Spinal cord (tissue), 10 donors: ENCODE results near the gene NAXE. TPM values are rescaled to one million over a fixed set of nuclear protein-coding genes. Genes with fewer than 3 reads are reported as not detected.
A peak's percentile ranks its signal among the peaks of the same experiment; 100 is the strongest.

Source experiments
- DNase-seq, 6 donors: peaks; one replicate each; pipeline versions ENCODE4 v3.0.0 to v3.0.0-alpha.2; 2013 to 2015; ENCODE audit warnings: low spot score in 6 of 6, low read depth in 4 of 6
- H3K27ac ChIP-seq: one replicate; pipeline ENCODE4 v1.5.1; 2013; ENCODE audit warnings: low read depth, low read length, control low read depth
- H3K27me3 ChIP-seq: one replicate; pipeline ENCODE4 v1.6.1; 2013; ENCODE audit warnings: low read length; ENCODE audit not compliant: control insufficient read depth, insufficient read depth
- H3K36me3 ChIP-seq: one replicate; pipeline ENCODE4 v1.6.1; 2013; ENCODE audit warnings: low read length; ENCODE audit not compliant: control insufficient read depth, insufficient read depth
- H3K4me1 ChIP-seq: one replicate; pipeline ENCODE4 v1.6.1; 2013; ENCODE audit warnings: low read length; ENCODE audit not compliant: control insufficient read depth, insufficient read depth
- H3K4me3 ChIP-seq: one replicate; pipeline ENCODE4 v1.5.1; 2013; ENCODE audit warnings: low read depth, low read length, control low read depth
- H3K9me3 ChIP-seq: one replicate; pipeline ENCODE4 v1.6.1; 2013; ENCODE audit warnings: low read length; ENCODE audit not compliant: control insufficient read depth, insufficient read depth
- WGBS: methylation state at CpG from one replicate; pipeline ENCODE4 v1.1.5; 2013; ENCODE audit warnings: missing lambda C conversion rate; ENCODE audit not compliant: insufficient coverage; 5-methylcytosine and 5-hydroxymethylcytosine counted together
- polyA plus RNA-seq, 2 donors: library from polyadenylated mRNA; unstranded; fragments of 120-200 nt; gene quantifications; one replicate each; pipeline ENCODE4 v1.2.1, GENCODE V29; 2013; ENCODE audit not compliant: insufficient read length in 2 of 2
- total RNA-seq, 2 donors: library from RNA; depleted of rRNA in 1 of 2; stranded (reverse); fragments of 120-200 nt in 1 of 2; fragments of >200 nt in 1 of 2; gene quantifications; one replicate each; pipeline versions ENCODE4 v1.2.3 to v1.2.4, GENCODE V29; 2013 to 2014
- donor health status: healthy.

Gene NAXE
- total and polyA plus RNA-seq, 4 donors: 53.5 to 113 (median 107) TPM

DNA sequence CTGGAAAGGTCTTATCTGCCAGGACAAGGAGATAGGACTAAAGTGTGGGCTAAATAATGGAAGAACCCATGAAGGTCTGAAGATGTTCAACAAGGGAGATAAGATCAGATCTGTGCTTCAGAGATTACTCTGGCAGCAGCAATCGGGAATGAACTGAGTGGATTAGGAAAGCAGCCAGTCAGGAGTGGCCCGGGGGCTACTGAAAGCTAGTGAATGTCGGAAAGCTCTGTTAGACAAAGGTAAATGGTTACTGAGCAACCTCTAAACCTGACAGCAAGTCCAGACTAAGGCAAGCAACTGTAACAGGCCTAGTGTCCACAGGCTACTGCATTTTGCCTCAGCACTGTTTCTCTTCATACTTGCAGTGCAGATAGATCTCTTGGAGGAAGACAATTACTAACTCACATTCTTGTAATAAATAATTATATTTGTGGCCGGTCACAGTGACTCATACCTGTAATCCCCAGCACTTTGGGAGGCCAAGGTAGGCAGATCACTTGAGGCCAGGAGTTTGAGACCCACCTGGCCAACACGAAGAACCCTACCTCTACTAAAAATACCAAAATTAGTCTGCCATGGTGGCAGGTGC is 31.7 kb upstream of the NAXE start:
- Histone ChIP-seq H3K9me3 (no peaks in the 10 kb centered on the region), H3K4me3 (no peak overlapping the region), H3K27me3 (no peaks in the 10 kb centered on the region), H3K4me1 (no peaks in the 10 kb centered on the region), H3K27ac (no peak overlapping the region), H3K36me3 (peaks cover 13% of the 10 kb centered on the region)
- no peak for DNase-seq
- WGBS: 68% methylated on average over 2 of the region's 5 CpGs

DNA sequence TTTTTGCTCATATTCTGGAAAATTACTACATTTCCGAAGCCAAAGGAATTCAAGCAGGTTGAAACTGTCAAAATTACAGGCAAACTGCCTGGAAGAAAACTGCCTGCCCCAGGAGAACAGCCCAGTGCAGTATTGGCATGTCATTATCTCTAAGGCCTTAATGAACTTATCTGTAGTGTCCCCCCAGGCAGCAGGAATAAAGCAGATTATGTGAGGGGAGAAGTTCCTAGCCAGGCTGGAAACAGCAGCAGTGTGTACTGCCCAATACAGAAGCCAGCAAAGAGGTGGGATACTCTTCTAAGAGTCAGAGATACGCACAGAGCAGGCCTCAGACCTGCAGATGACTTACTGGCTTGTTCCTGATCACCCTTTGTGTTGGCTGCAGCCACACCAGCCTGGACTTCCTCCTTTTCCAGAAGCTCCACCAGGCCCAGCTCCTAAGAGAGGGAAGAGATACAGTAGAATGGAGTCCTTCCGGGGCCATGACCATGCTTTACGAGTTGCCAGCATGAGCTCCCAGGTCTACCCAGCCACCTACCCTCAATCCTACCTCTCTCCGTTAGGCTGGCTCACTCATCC is 30.9 kb upstream of the NAXE start:
- Histone ChIP-seq H3K4me1 (no peaks in the 10 kb centered on the region), H3K36me3 (peaks cover 13% of the 10 kb centered on the region), H3K4me3 (no peak overlapping the region), H3K27me3 (no peaks in the 10 kb centered on the region), H3K9me3 (no peaks in the 10 kb centered on the region), H3K27ac (no peak overlapping the region)
- DNase-seq: peak in 1 of 6 donors; percentile 39
- WGBS: 68% methylated on average over 4 of the region's 5 CpGs

DNA sequence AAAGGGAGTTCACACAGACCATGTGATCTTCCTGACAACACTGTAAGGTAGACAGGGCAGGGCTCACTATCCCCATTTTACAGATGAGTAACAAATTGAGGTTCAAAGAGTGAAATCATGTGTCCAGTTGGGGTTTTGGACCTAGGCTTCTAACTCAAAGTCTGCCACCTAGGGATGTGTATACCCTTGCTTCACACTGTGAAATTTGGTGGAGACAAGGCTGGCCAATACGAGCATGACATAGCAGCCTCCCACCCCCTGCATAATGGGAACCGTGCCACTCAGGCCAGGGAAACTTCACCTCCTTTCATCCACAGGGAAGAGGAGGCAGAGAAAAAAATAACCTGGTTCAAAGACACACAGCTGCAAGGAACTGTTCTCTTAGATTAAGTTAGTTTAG is 26.1 kb upstream of the NAXE start:
- no CpG with 5 or more reads among the region's 2 CpGs for WGBS
- no peak for DNase-seq

DNA sequence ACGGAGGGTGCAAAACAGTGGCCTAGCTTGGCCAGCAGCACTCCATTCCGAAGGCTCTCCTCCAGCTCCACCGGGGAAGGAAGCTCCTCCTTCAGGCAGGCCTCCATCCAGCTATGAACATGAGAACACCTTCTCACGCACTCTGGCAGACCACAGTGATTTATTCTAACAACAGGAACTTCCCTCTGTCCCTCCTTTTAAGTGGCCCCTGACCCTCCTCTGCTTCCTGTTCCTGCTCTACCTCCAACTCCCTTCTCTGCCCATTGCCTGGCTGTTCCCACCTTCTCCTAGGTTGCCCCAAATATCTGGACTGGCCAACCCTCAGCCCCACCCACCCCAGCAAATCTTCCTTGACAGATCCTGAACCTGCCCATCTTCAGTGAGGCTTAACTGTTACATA is 25.1 kb upstream of the NAXE start:
- WGBS: 92% methylated on average over 4 of the region's 4 CpGs

More for the DNA sequence above, 26.1 kb upstream of the NAXE start:
- Histone ChIP-seq H3K36me3 (peaks cover 10% of the 10 kb centered on the region), H3K4me3 (no peak overlapping the region), H3K27ac (no peak overlapping the region), H3K4me1 (no peaks in the 10 kb centered on the region), H3K9me3 (no peaks in the 10 kb centered on the region), H3K27me3 (no peaks in the 10 kb centered on the region)

DNA sequence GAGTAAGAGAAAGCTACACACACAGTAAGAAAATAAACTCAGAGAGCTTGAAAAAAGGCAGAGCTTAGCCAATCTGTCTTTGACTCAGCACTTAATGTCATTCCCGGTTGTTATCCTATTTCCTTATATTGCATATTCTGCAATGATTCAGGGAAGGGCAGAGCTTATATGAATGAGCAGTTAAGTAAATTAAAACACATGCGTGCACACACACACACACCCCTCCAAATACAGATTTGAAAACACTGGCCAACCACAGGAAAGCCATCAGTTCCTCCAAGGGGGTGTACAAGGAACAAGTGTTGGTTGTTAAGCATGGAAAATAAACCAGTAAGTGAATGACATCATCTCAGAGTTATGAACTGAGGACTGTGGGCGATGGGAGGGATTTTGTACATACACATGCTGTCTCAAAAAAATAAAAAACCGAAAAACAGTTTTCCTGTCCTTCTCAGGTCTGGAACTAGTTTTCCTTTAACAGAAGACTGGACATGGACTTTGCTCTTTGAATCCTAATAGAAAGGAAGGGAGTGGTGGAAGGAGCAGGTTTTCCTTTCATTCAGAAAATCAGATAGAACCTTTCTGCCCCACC is 20.2 kb upstream of the NAXE start:
- H3K9me3 ChIP-seq: no peaks in the 10 kb centered on the region
- no peaks in the 10 kb centered on the region for H3K36me3 ChIP-seq
- WGBS: no CpG with 5 or more reads among the region's 4 CpGs
- no peaks in the 10 kb centered on the region for H3K27me3 ChIP-seq
- peak overlapping the region; percentile 40 for H3K27ac ChIP-seq
- H3K4me3 ChIP-seq: peak overlapping the region; percentile 61
- DNase-seq: peak in 1 of 6 donors; percentile 13
- H3K4me1 ChIP-seq: peaks cover 11% of the 10 kb centered on the region

More for the DNA sequence above, 25.1 kb upstream of the NAXE start:
- H3K9me3 ChIP-seq: no peaks in the 10 kb centered on the region
- peaks cover 6% of the 10 kb centered on the region for H3K36me3 ChIP-seq
- H3K27me3 ChIP-seq: no peaks in the 10 kb centered on the region
- H3K4me3 ChIP-seq: no peak overlapping the region
- no peak for DNase-seq
- H3K4me1 ChIP-seq: no peaks in the 10 kb centered on the region
- H3K27ac ChIP-seq: no peak overlapping the region

DNA sequence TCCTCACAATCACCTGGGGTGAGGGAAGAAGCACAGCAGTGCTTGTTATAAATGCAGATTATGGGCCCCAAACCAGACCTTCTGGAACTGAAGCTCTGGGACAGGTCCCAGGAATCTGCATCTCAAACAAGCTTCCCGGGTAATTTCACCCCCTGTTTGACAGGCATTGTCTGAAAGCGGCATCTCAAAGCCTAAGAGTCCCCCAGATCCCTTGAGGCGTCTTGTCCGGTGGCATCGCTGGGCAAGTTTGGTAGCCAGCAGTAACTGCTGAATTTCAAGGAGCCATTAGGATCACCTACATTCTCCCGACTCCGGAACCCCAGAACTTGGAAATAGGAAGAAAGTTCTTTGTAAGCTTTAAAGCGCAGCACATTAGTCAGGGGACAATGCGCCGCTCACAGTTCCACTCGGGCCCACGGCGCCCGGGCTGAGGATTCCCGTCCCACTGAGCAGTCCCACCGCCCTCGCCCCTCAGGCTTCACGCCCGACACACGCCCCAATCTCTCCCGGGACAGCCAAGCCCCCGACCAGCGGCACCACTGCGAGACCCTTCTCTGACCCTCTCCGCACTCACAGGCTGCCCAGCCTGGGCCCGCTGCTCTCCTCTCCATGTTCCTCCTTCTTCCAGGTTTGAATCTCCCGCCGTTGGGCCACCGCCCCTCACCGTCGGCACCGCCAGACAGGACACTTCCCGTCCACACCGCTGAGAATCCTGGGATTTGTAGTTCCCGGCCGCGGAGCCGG is 19.5 kb upstream of the NAXE start, which contains the start of gene IQGAP3:
TSS of gene IQGAP3 (minus strand) at position 647 of the 744 bp plus-strand sequence. CDS start at position 611, 36 bp downstream.
- Histone ChIP-seq H3K36me3 (no peaks in the 10 kb centered on the region), H3K27me3 (no peaks in the 10 kb centered on the region), H3K9me3 (no peaks in the 10 kb centered on the region), H3K4me1 (peaks cover 11% of the 10 kb centered on the region), H3K4me3 (peak within 1 kb of the TSS; percentile 61), H3K27ac (peak within 1 kb of the TSS; percentile 40)
- WGBS: under 1% methylated on average over 35 of the region's 38 CpGs
- DNase-seq: peak in 5 of 6 donors; percentile 72 to 96 (median 74)

DNA sequence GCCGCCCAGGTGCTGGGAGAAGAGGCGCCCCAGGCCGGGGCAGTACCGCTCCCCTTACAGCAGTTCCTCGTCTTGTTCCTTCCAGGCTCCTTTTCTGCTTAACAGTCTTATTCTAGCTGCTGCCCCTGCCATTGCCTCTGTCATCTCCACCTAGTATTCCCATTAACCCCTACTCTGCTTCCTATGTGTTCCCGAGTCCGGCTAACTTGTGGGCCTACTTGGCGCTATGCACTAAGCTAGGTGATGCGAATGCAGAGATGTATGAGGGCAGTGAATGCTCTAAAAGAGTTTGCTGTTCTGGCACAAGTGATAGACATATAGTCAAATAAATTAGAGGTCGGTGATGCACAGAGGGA is 18.9 kb upstream of the NAXE start:
- no peak for DNase-seq
- WGBS: 42% methylated on average over 9 of the region's 10 CpGs
- Histone ChIP-seq H3K9me3 (no peaks in the 10 kb centered on the region), H3K27me3 (no peaks in the 10 kb centered on the region), H3K36me3 (no peaks in the 10 kb centered on the region), H3K4me1 (peaks cover 11% of the 10 kb centered on the region), H3K4me3 (peak overlapping the region; percentile 61), H3K27ac (no peak overlapping the region)

DNA sequence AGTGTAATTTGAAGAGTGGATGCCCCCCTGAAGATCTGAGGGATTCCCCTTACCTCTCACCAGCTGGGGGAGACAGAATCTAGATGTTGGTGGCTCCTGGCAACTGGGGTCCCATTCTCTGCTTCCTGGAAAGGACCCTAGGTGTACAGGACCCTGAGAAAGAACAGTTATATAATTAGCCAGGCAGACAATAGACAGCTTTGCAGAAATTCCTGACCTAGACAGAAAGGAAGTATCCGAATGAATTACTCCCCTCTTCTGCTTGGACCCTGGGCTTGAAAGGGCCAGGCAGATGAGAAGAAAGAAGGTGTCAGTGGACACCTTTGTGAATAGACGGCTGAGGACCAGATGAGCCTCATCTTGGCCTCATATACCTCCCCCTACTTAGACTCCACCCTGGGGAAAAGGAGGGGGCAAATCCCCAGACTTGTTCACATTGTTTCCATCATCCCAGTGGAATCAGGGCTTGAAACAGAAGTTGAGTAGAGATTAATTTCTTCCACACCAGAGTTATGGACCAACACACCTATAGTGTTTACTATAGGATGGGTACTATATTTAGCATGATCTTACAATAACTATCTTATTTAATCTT is 17.4 kb upstream of the NAXE start:
- WGBS: no CpG with 5 or more reads among the region's 2 CpGs
- Histone ChIP-seq H3K4me3 (no peak overlapping the region), H3K27me3 (no peaks in the 10 kb centered on the region)

DNA sequence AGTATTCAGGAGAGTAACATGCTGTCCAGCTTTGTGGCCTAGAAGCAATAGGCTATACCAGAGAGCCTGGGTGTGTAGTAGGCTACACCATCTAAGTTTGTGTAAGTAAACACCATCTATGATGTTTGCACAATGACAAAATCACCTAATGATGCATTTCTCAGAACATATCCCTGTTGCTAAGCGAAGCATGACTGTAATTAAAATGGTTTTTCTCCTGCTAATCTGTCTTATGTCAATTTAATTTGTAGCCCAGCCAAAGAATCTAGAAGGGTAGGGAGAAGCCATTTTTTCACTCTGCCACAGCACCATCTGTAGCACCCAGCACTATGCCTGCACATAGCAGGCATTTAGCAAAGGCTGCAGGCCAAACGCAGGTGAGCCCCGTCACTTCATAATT is 14.0 kb upstream of the NAXE start:
- DNase-seq: no peak

More for the DNA sequence above, 17.4 kb upstream of the NAXE start:
- H3K27ac ChIP-seq: no peak overlapping the region
- DNase-seq: no peak
- H3K36me3 ChIP-seq: no peaks in the 10 kb centered on the region
- H3K9me3 ChIP-seq: no peaks in the 10 kb centered on the region
- peaks cover 11% of the 10 kb centered on the region for H3K4me1 ChIP-seq

More for the DNA sequence above, 14.0 kb upstream of the NAXE start:
- WGBS: no CpG with 5 or more reads among the region's 3 CpGs
- Histone ChIP-seq H3K9me3 (no peaks in the 10 kb centered on the region), H3K4me3 (no peak overlapping the region), H3K36me3 (no peaks in the 10 kb centered on the region), H3K27me3 (no peaks in the 10 kb centered on the region), H3K4me1 (peaks cover 2% of the 10 kb centered on the region), H3K27ac (no peak overlapping the region)
